ENCODE results near the gene SV2C. TPM values are rescaled to one million over a fixed set of nuclear protein-coding genes. Genes with fewer than 3 reads are reported as not detected.

SV2C gene
- total RNA-seq, 4 donors from 2014 or later: 0.16 to 2.6 (median 0.30) TPM

DNA sequence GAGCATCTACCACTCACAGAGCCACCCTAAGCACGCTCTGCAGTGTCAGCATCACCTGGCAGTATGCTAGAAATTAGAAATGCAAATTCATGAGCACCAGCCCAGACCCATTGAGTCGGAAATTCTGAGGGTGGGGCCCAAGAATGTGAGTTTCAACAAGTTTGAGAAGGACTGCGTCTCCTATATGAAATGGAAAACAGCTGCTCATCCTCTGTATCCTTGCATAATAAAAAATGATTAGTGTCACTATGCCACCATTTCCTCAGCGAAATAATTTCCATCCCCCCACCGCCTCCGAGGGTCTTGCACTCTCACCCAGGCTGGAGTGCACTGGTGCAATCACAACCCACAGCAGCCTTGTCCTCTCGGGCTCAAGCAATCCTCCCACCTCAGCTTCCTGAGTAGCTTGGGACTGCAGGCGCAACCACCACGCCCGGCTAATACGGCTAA lies 318.6 kb downstream of the SV2C start:
- in situ Hi-C loops (cut with MboI; ENCODE audit: low pct_ligation_motif_present in 1 of 4, low pct_unique_long_range_greater_than_20kb in 1 of 4, low sequenced_read_pairs in 3 of 4) (loop anchor here in 3 of 4 donors (10.0 to 25.0 kb wide), 2 partner anchors 135 to 143 kb away; no protein-coding TSS in a partner anchor), intact Hi-C loops (cut with DNase I; ENCODE audit: low total_unique reads) (no loop called here)
- TF ChIP-seq EP300 (IDR thresholded peaks at IDR 0.05; ENCODE audit: low read depth) (no peak), POLR2A (IDR thresholded peaks at IDR 0.05) (no peak), POLR2AphosphoS5 (IDR thresholded peaks at IDR 0.05) (no peak)
- TF ChIP-seq, protein P1, sequence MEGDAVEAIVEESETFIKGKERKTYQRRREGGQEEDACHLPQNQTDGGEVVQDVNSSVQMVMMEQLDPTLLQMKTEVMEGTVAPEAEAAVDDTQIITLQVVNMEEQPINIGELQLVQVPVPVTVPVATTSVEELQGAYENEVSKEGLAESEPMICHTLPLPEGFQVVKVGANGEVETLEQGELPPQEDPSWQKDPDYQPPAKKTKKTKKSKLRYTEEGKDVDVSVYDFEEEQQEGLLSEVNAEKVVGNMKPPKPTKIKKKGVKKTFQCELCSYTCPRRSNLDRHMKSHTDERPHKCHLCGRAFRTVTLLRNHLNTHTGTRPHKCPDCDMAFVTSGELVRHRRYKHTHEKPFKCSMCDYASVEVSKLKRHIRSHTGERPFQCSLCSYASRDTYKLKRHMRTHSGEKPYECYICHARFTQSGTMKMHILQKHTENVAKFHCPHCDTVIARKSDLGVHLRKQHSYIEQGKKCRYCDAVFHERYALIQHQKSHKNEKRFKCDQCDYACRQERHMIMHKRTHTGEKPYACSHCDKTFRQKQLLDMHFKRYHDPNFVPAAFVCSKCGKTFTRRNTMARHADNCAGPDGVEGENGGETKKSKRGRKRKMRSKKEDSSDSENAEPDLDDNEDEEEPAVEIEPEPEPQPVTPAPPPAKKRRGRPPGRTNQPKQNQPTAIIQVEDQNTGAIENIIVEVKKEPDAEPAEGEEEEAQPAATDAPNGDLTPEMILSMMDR (IDR thresholded peaks at IDR 0.05): no peak
- peak overlapping the region; percentile 84 to 94 (median 92) for H3K27ac ChIP-seq
- no peaks in the 10 kb centered on the region for H3K9me3 ChIP-seq
- H3K36me3 ChIP-seq: no peaks in the 10 kb centered on the region
- peak; percentile 43 for DNase-seq
- 12 to 20% methylated on average over 2 to 11 of the region's 11 CpGs for WGBS, 2 donors (ENCODE audit: low coverage in 1 of 2)
- no peaks in the 10 kb centered on the region for H3K27me3 ChIP-seq
- H3K4me1 ChIP-seq: peaks cover 0 to 30% (median 8%) of the 10 kb centered on the region in 4 donors
- peak overlapping the region; percentile 7 to 89 (median 74) for H3K4me3 ChIP-seq

DNA sequence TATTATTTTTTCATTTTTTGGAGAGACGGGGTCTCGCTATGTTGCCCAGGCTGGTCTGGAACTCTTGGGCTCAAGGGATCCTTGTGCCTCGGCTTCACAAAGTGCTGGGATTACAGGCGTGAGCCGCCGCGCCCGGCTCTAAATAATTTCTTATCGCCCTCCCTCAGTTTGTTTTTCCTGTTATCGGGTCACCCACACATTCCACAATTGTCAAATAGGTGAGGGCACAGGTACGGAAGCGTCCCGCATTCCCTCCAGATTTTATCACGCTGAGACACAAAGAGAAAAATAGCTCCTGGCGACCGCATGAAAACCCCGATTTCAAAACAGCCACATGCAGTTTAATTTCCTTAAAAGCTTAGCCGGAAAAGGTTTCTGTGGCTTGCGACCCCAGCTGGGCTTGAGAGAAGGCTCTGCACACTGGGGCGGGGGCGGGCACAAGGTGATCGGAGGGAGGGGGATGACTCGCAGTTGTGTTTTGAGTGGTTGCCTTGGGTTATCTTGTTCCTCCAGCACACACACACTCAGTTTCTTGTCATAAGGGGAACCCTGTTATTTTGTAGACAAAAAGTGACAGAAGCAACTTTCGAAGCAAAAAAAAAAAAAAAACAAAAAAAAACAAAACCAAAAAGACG lies 319.2 kb downstream of the SV2C start:
- H3K27me3 ChIP-seq: no peaks in the 10 kb centered on the region
- intact Hi-C loops (cut with DNase I; ENCODE audit: low total_unique reads) (no loop called here), in situ Hi-C loops (cut with MboI; ENCODE audit: low pct_ligation_motif_present in 1 of 4, low pct_unique_long_range_greater_than_20kb in 1 of 4, low sequenced_read_pairs in 3 of 4) (loop anchor here in 3 of 4 donors (10.0 to 25.0 kb wide), 2 partner anchors 135 to 142 kb away; no protein-coding TSS in a partner anchor)
- peak overlapping the region; percentile 7 to 89 (median 74) for H3K4me3 ChIP-seq
- peak overlapping the region; percentile 84 to 94 (median 92) for H3K27ac ChIP-seq
- peaks cover 0 to 30% (median 10%) of the 10 kb centered on the region in 4 donors for H3K4me1 ChIP-seq
- H3K9me3 ChIP-seq: no peaks in the 10 kb centered on the region
- TF ChIP-seq POLR2A (IDR thresholded peaks at IDR 0.05): no peak
- TF ChIP-seq EP300 (IDR thresholded peaks at IDR 0.05; ENCODE audit: low read depth): no peak
- 0 to 2% methylated on average over 1 to 25 of the region's 25 CpGs for WGBS, 2 donors (ENCODE audit: low coverage in 1 of 2)
- no peaks in the 10 kb centered on the region for H3K36me3 ChIP-seq
- DNase-seq: peak; percentile 69

DNA sequence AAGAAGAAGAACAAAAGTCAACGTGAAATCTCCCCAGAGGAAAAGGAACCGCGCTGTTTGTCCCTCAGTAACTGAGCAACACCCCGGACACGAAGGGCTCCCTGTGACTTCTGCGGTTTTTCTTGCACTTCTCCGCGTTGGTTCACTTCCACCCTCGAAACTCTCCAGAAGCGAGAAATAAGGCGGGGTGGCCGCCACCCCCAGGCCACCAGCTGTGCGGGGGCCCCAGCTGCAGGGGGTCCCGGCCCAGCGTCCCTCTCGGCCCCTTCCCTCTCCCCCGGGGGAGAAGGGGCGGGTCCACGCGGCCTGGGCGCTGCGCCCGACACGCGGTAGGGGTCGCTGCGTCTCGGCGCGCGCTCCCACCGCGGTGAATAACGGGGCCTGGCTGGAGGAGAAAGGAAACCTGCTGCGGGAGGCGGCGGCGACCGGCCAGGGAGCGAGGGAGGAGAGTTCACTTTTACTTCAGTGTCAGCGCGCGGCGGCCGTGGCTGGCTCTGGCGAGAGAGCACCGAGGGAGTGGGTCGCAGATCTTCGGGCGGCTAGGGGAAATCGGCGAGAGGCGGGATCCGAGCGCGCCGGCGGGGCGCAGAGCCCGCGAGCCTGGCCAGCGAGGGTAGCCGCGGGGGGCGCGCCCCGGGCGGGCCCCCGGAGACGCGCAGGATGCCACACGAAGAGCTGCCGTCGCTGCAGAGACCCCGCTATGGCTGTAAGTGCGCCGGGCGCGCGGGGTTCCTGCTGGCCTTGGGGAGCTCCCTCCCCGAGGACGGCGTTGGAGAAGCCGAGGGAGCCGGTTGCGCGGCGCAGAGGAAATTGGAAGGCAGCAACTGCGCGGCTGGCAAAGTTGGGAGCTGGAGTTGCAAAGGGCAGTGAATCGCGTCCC lies 319.9 kb downstream of the SV2C start, which contains the start of gene IQGAP2:
TSS of gene IQGAP2 (plus strand) at position 400 of the 880 bp plus-strand sequence. CDS start at position 661, 261 bp downstream.
- 0 to 1% methylated on average over 1 to 50 of the region's 92 CpGs for WGBS, 2 donors (ENCODE audit: low coverage in 1 of 2)
- in situ Hi-C loops (cut with MboI; ENCODE audit: low pct_ligation_motif_present in 1 of 4, low pct_unique_long_range_greater_than_20kb in 1 of 4, low sequenced_read_pairs in 3 of 4) (loop anchor here in 3 of 4 donors (10.0 to 25.0 kb wide), 2 partner anchors 134 to 142 kb away; no protein-coding TSS in a partner anchor), intact Hi-C loops (cut with DNase I; ENCODE audit: low total_unique reads) (no loop called here)
- no peaks in the 10 kb centered on the region for H3K27me3 ChIP-seq
- DNase-seq: peak; percentile 85
- H3K4me1 ChIP-seq: peaks cover 0 to 35% (median 10%) of the 10 kb centered on the region in 4 donors
- H3K27ac ChIP-seq: peak within 1 kb of the TSS; percentile 84 to 94 (median 92)
- no peaks in the 10 kb centered on the region for H3K9me3 ChIP-seq
- TF ChIP-seq, protein P1 (IDR thresholded peaks at IDR 0.05): peak; percentile 57 to 94 (median 76)
- no peak for TF ChIP-seq EP300 (IDR thresholded peaks at IDR 0.05; ENCODE audit: low read depth)
- TF ChIP-seq POLR2AphosphoS5 (IDR thresholded peaks at IDR 0.05): peak in 2 of 3 donors; percentile 41 to 68
- TF ChIP-seq POLR2A (IDR thresholded peaks at IDR 0.05): peak; percentile 57
- no peaks in the 10 kb centered on the region for H3K36me3 ChIP-seq
- peak within 1 kb of the TSS; percentile 7 to 89 (median 74) for H3K4me3 ChIP-seq

Small RNA genes lying within 50 kb of the gene (small RNA-seq; reads per million reads assigned to genes)
- 0 reads per million in 4 donors for gene AC113404.2
- 0 reads per million in 4 donors for gene RNA5SP186
